GM12872 (cell line): ENCODE data around the gene WAS.

Source experiments
- CTCF ChIP-seq: IDR thresholded peaks from 3 replicates; pipeline ENCODE4 v1.5.1; 2011; ENCODE audit warnings: low read depth, mild to moderate bottlenecking, low read length, moderate library complexity; ENCODE audit not compliant: insufficient read depth

WAS gene

GRCh38 chrX:48664156-48664555 is 19.4 kb upstream of the WAS start:
- TF ChIP-seq CTCF = no peak

- TF ChIP-seq CTCF = no peak
Measured at GRCh38 chrX:48665991-48666390, 17.6 kb upstream of the WAS start.

DNA sequence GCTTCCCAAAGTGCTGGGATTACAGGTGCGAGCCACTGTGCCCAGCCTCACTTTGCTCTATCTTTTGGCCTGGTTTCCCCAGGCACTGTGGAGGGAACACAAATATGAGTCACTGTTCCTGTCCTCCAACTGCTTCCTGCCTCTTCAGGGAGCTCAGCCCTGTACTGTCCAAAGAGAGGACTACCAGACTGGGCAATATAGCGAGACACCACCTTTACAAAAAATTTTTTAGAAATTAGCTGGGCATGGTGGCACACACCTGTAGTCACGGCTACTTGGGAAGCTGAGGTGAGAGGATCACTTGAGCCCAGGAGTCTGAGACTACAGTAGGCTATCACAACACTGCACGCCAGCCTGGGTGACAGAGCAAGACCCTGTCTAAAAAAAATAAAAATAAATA is 16.9 kb upstream of the WAS start:
- no peak for TF ChIP-seq CTCF

DNA sequence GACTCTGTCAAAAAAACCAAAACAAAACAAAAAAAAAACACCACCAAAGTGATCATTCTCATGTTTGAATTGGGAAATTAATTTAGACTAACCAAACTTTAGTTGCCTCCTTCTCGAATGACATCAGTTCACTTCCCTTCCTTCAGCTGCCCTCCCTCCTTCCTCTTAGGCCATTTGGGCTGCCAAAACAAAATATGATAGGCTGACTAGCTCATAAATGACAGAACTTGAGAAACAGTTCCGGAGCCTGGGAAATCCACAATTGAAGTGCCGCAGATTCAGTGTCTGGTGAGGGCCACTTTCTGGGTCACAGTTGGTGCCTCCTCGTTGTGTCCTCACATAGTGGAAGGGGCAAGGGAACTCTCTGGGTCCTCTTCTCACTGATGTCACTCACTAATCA is 16.1 kb upstream of the WAS start:
- no peak for TF ChIP-seq CTCF

DNA sequence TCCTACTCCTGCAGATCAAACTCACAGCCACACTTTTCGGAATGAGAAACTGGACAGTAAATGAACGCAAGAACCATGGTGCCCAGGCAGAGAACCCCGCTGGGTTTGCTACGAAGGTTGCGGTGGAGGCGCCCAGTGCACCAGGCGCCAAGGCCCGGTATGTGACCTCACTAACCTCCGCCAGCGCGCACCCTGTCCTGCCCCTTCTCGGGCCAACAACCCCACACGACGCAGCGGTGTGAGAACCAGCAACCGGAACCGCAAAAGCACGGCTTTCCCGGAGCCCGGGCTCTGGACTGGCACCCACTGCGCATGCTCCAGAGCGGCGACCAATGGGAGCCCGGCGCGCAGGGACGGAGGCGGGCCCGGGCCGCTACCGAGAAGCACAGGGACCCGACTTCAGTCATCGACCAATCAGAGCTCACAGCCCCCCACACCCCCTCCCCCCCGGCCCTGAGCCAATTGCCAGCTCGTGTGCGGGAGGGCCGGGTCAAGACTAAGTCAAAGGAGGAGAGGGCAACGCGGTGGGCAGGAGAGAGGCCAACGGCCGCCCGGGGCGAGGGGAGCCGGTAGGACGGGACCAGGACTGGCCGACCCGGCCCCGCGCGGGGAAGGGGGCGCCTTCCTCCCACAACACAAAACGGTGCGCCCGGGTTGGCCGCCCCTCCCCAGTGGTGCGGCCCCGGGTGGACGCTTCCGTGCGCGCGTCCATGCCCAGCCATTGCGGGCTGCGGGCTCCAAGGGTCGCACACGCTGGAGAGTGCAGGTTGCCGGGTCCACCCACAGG is 7.3 kb upstream of the WAS start:
- TF ChIP-seq CTCF = no peak

- TF ChIP-seq CTCF = no peak
Measured at GRCh38 chrX:48676893-48677270, 6.7 kb upstream of the WAS start.

GRCh38 chrX:48677516-48677915 is 6.1 kb upstream of the WAS start:
- no peak for TF ChIP-seq CTCF
